T-helper 1 cell treated with Interleukin-12 subunit alpha and Interleukin-12 subunit beta and Interleukin-4 antibody, amounts not matched to agents 30 ng/mL and 1 ng/mL, for 36 hours (primary cell): ENCODE results near the gene RAB19. TPM values are rescaled to one million over a fixed set of nuclear protein-coding genes. Genes with fewer than 3 reads are reported as not detected.

Experiments
- intact Hi-C: fragments of 100-400 bp; cut with micrococcal nuclease; formaldehyde crosslinking; loops from one replicate; pipeline ENCODE4 v1.15.1; 2024
- total RNA-seq: library from RNA; stranded (reverse); gene quantifications from 2 replicates; pipeline ENCODE4 v1.2.3, GENCODE V29; 2022

The RAB19 gene
- 16.3 and 16.5 TPM in 2 replicates for total RNA-seq

GRCh38 chr7:140403878-140404564, at the start of gene RAB19:
Gene RAB19, plus strand, starts transcription at chr7:140404058. Its CDS starts 3,589 bp downstream, at chr7:140407647.
- intact Hi-C loops: loop anchor here (1.0 to 5.0 kb wide), 7 partner anchors 28 to 1155 kb away; partner anchors contain the start of genes BRAF and MKRN1

- intact Hi-C loops: no loop called here
These were observed 45.8 kb upstream of the RAB19 start for GRCh38 chr7:140358024-140358411.

GRCh38 chr7:140358412-140359051, 45.3 kb upstream of the RAB19 start:
- intact Hi-C loops: loop anchor here (1.0 kb wide), 3 partner anchors 18 to 183 kb away; no protein-coding TSS in a partner anchor

- intact Hi-C loops: no loop called here
These were observed 43.1 kb upstream of the RAB19 start for GRCh38 chr7:140360697-140361229.

GRCh38 chr7:140364819-140365218, 39.0 kb upstream of the RAB19 start:
- intact Hi-C loops: no loop called here

GRCh38 chr7:140367528-140367927, 36.3 kb upstream of the RAB19 start:
- intact Hi-C loops: no loop called here

- intact Hi-C loops: no loop called here
These were observed 34.6 kb upstream of the RAB19 start for GRCh38 chr7:140369294-140369693.

GRCh38 chr7:140375323-140375722, 28.5 kb upstream of the RAB19 start:
- intact Hi-C loops: loop anchor here (10.0 kb wide), 1 partner anchor 639 kb away; the partner anchor contains the start of gene MRPS33

GRCh38 chr7:140375892-140376730, 27.7 kb upstream of the RAB19 start:
- intact Hi-C loops: loop anchor here (1.0 to 10.0 kb wide), 12 partner anchors 8 to 1362 kb away; partner anchors contain the start of genes BRAF, MRPS33, PARP12 and RAB19

- intact Hi-C loops: loop anchor here (1.0 kb wide), 1 partner anchor 8 kb away; no protein-coding TSS in a partner anchor
These were observed 19.7 kb upstream of the RAB19 start for GRCh38 chr7:140383954-140384713.

GRCh38 chr7:140384894-140385545, 18.8 kb upstream of the RAB19 start:
- intact Hi-C loops: loop anchor here (1.0 kb wide), 1 partner anchor 9 kb away; no protein-coding TSS in a partner anchor

- intact Hi-C loops: no loop called here
These were observed 14.4 kb upstream of the RAB19 start for GRCh38 chr7:140389445-140389844.

- intact Hi-C loops: no loop called here
These were observed 13.8 kb upstream of the RAB19 start for GRCh38 chr7:140390034-140390433.

GRCh38 chr7:140390466-140391190, 13.2 kb upstream of the RAB19 start:
- intact Hi-C loops: no loop called here

GRCh38 chr7:140391634-140392033, 12.2 kb upstream of the RAB19 start:
- intact Hi-C loops: no loop called here

GRCh38 chr7:140393756-140394306, 10.0 kb upstream of the RAB19 start:
- intact Hi-C loops: no loop called here

GRCh38 chr7:140397784-140398750, 5.8 kb upstream of the RAB19 start, which contains the start of gene SLC37A3:
Gene SLC37A3, minus strand, starts transcription at chr7:140398530. Its CDS starts 16,004 bp downstream, at chr7:140382526.
- intact Hi-C loops: loop anchor here (1.0 kb wide), 6 partner anchors 22 to 336 kb away; partner anchors contain the start of genes MKRN1, NDUFB2 and PARP12
